ENCODE measurements around the gene CARD19.
A peak's percentile ranks its signal among the peaks of the same experiment; 100 is the strongest.

The CARD19 gene

GRCh38 chr9:93064392-93065134, 31.5 kb upstream of the CARD19 start:
- DNase-seq = peak; percentile 65 to 79

GRCh38 chr9:93065135-93065720, 30.8 kb upstream of the CARD19 start:
- no peak for DNase-seq

- no peak for DNase-seq
Measured at GRCh38 chr9:93066978-93067603, 28.9 kb upstream of the CARD19 start.

GRCh38 chr9:93068956-93069355, 27.1 kb upstream of the CARD19 start:
- no peak for DNase-seq

- DNase-seq = no peak
Measured at GRCh38 chr9:93071464-93071863, 24.6 kb upstream of the CARD19 start.

- no peak for DNase-seq
Measured at GRCh38 chr9:93072383-93072795, 23.6 kb upstream of the CARD19 start.

- DNase-seq = no peak
Measured at GRCh38 chr9:93076101-93076791, 19.8 kb upstream of the CARD19 start.

GRCh38 chr9:93076792-93077128, 19.3 kb upstream of the CARD19 start:
- no peak for DNase-seq

GRCh38 chr9:93077367-93077766, 18.6 kb upstream of the CARD19 start:
- DNase-seq = no peak

GRCh38 chr9:93077811-93078210, 18.2 kb upstream of the CARD19 start:
- no peak for DNase-seq

GRCh38 chr9:93079371-93079770, 16.6 kb upstream of the CARD19 start:
- no peak for DNase-seq

- DNase-seq = no peak
Measured at GRCh38 chr9:93080406-93080805, 15.6 kb upstream of the CARD19 start.

GRCh38 chr9:93081081-93081529, 14.9 kb upstream of the CARD19 start:
- no peak for DNase-seq

- no peak for DNase-seq
Measured at GRCh38 chr9:93081931-93082330, 14.1 kb upstream of the CARD19 start.

- DNase-seq = no peak
Measured at GRCh38 chr9:93082841-93083411, 13.1 kb upstream of the CARD19 start.

GRCh38 chr9:93083592-93084470, 12.2 kb upstream of the CARD19 start:
- DNase-seq = no peak

- DNase-seq = no peak
Measured at GRCh38 chr9:93084471-93084881, 11.5 kb upstream of the CARD19 start.

GRCh38 chr9:93085676-93086075, 10.3 kb upstream of the CARD19 start:
- no peak for DNase-seq

- DNase-seq = no peak
Measured at GRCh38 chr9:93086447-93087224, 9.4 kb upstream of the CARD19 start.

- DNase-seq = no peak
Measured at GRCh38 chr9:93087971-93088655, 7.9 kb upstream of the CARD19 start.

- no peak for DNase-seq
Measured at GRCh38 chr9:93088656-93089015, 7.4 kb upstream of the CARD19 start.

Measured in stimulated activated CD4-positive, alpha-beta T cell treated with anti-CD3 and anti-CD28 coated beads, Interleukin-4, amount 100 ng/mL, for 4 hours (primary cell).